ENCODE data around the gene FSIP1.

The FSIP1 gene

GRCh38 chr15:39741258-39741657 lies 41.4 kb downstream of the FSIP1 start:
- DNase-seq (ENCODE audit: low spot score) = no peak
- TF ChIP-seq CTCF (IDR thresholded peaks at IDR 0.05) = no peak

GRCh38 chr15:39738998-39739397 lies 43.6 kb downstream of the FSIP1 start:
- TF ChIP-seq CTCF (IDR thresholded peaks at IDR 0.05) = no peak
- Histone ChIP-seq H3K4me3 (no peak overlapping the region), H3K27ac (no peak overlapping the region)
- DNase-seq (ENCODE audit: low spot score) = no peak

More at GRCh38 chr15:39741258-39741657, 41.4 kb downstream of the FSIP1 start:
- Histone ChIP-seq H3K4me3 (no peak overlapping the region), H3K27ac (no peak overlapping the region)

- TF ChIP-seq CTCF (IDR thresholded peaks at IDR 0.05) = no peak
- no peak overlapping the region for H3K27ac ChIP-seq
- H3K4me3 ChIP-seq = no peak overlapping the region
- DNase-seq (ENCODE audit: low spot score) = no peak
Measured at GRCh38 chr15:39737196-39737550, 45.5 kb downstream of the FSIP1 start.

GRCh38 chr15:39736412-39737195 lies 46.0 kb downstream of the FSIP1 start:
- H3K4me3 ChIP-seq = no peak overlapping the region
- DNase-seq (ENCODE audit: low spot score) = no peak
- TF ChIP-seq CTCF (IDR thresholded peaks at IDR 0.05) = no peak
- no peak overlapping the region for H3K27ac ChIP-seq

GRCh38 chr15:39735120-39735717 lies 47.4 kb downstream of the FSIP1 start:
- Histone ChIP-seq H3K4me3 (no peak overlapping the region), H3K27ac (no peak overlapping the region)
- no peak for TF ChIP-seq CTCF (IDR thresholded peaks at IDR 0.05)
- no peak for DNase-seq (ENCODE audit: low spot score)

- no peak for TF ChIP-seq CTCF (IDR thresholded peaks at IDR 0.05)
- H3K4me3 ChIP-seq = no peak overlapping the region
- DNase-seq (ENCODE audit: low spot score) = no peak
- no peak overlapping the region for H3K27ac ChIP-seq
Measured at GRCh38 chr15:39731266-39731665, 51.4 kb downstream of the FSIP1 start.

- no peak for DNase-seq (ENCODE audit: low spot score)
- Histone ChIP-seq H3K4me3 (no peak overlapping the region), H3K27ac (no peak overlapping the region)
- TF ChIP-seq CTCF (IDR thresholded peaks at IDR 0.05) = no peak
Measured at GRCh38 chr15:39730552-39730951, 52.1 kb downstream of the FSIP1 start.

Measured in coronary artery (tissue), 2 donors.